ENCODE measurements around the gene IPP. TPM values are rescaled to one million over a fixed set of nuclear protein-coding genes. Genes with fewer than 3 reads are reported as not detected.

The IPP gene
- total and polyA plus RNA-seq, 2 of the 4 experiments (the other 2 are of a cell fraction): 4.6 to 10.6 TPM

- Histone ChIP-seq H4K20me1 (ENCODE audit: insufficient read depth, low read length) (no peaks in the 10 kb centered on the region), H3K18ac (ENCODE audit: low read depth, low read length) (no peak overlapping the region), H3K56ac (ENCODE audit: extremely low read depth, insufficient read depth, low read length) (no peak overlapping the region), H4K8ac (ENCODE audit: low read depth in 2 of 2, low read length in 2 of 2) (no peak overlapping the region), H3K9ac (ENCODE audit: low read depth, low read length) (no peak overlapping the region), H3K4me1 (ENCODE audit: control insufficient read depth, insufficient read depth, low read length) (0 out of 2 replicates have a peak, but pooled peaks cover 2% of the 10 kb centered on the region), H4K91ac (ENCODE audit: insufficient read depth, low read depth, low read length) (no peak overlapping the region), H2BK120ac (ENCODE audit: low read depth, low read length) (no peak overlapping the region), H3K9me3 (ENCODE audit: control insufficient read depth, insufficient read depth, low read length) (no peaks in the 10 kb centered on the region), H3K27me3 (ENCODE audit: control insufficient read depth, insufficient read depth, low read length) (no peaks in the 10 kb centered on the region), H2BK5ac (ENCODE audit: low read depth, low read length, poor library complexity, severe bottlenecking) (no peak overlapping the region), H3K4me2 (ENCODE audit: low read depth, low read length) (no peak overlapping the region), H2AFZ (replicated peaks; ENCODE audit: low read length, poor library complexity) (no peak overlapping the region), H2AK5ac (ENCODE audit: low read depth, low read length) (no peak overlapping the region), H3K9me1 (ENCODE audit: insufficient read depth, low read length) (no peaks in the 10 kb centered on the region; the same call in 1 of the 2 replicates), H3K27ac (ENCODE audit: insufficient read depth, low read length) (no peak overlapping the region), H2BK15ac (ENCODE audit: low read depth, low read length) (no peak overlapping the region), H3K79me1 (ENCODE audit: low read depth in 1 of 2, low read length in 2 of 2) (no peaks in the 10 kb centered on the region), H3K4me3 (ENCODE audit: insufficient read depth, low read depth, low read length) (no peak overlapping the region), H4K5ac (ENCODE audit: low read depth, low read length) (no peak overlapping the region), H3K4ac (ENCODE audit: low read depth, low read length) (no peak overlapping the region), H2BK20ac (ENCODE audit: low read depth, low read length) (no peak overlapping the region), H3K14ac (replicated peaks; ENCODE audit: low read depth, low read length) (no peak overlapping the region), H3K23ac (ENCODE audit: low read depth, low read length) (no peak overlapping the region), H3K36me3 (ENCODE audit: control insufficient read depth, insufficient read depth, low read length) (no peaks in the 10 kb centered on the region), H2AK9ac (replicated peaks; ENCODE audit: low read depth, low read length, poor library complexity) (no peak overlapping the region)
- BruUV-seq (replicated peaks): no TSS peak
- ChIA-PET CTCF (no interaction called here), POLR2A (ENCODE audit: unreplicated experiment) (no interaction called here)
- dilution Hi-C loops (cut with HindIII; ENCODE audit: low sequenced_read_pairs, unreplicated experiment) (no loop called here), in situ Hi-C loops (cut with MboI; ENCODE audit: low sequenced_read_pairs) (no loop called here), intact Hi-C loops (cut with micrococcal nuclease) (no loop called here)
- DNase-seq: no peak
- no CpG with 5 or more reads among the region's 3 CpGs for WGBS, 2 experiments (ENCODE audit: extremely low coverage in 2 of 2, insufficient read length in 1 of 2)
- no peak for ATAC-seq (ENCODE audit: low read depth)
- TF ChIP-seq MAFK (IDR thresholded peaks at IDR 0.05; ENCODE audit: low read depth, low read length) (no peak), POLR2A (IDR thresholded peaks at IDR 0.05; ENCODE audit: low read depth, low read length) (no peak), SMC3 (IDR thresholded peaks at IDR 0.05; ENCODE audit: low read depth, low read length) (no peak), CEBPB (IDR thresholded peaks at IDR 0.05; ENCODE audit: low read depth, low read length) (no peak), CTCF (conservative IDR thresholded peaks at IDR 0.05; ENCODE audit: low read depth, low read length) (no peak), RFX5 (IDR thresholded peaks at IDR 0.05; ENCODE audit: low read depth, low read length) (no peak)
These were observed 22.5 kb upstream of the IPP start for GRCh38 chr1:45772971-45773370.
